Measurements from ENCODE around the gene TLR1.

DNA sequence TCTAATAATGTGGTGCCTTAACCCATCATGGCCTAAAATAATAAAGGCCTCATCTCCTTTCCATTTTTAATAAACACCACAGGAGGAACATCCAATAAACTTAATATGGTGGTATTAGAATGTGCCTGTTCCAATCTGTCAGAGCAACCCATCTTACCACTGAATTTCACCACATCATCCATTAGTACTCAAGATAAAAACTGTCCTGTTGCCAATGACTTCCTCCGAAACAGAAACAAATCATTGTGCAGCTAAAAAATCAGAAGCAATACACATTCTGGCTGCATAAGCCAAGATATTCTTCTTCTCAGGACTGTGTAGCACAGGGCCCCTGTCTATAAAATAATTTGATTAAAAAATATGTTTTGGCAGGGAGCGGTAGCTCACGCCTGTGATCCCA, 40.3 kb downstream of the TLR1 start:
- no peak for TF ChIP-seq ISL1 (CRISPR knock-in tag; IDR thresholded peaks at IDR 0.05)
- TF ChIP-seq, protein P1, sequence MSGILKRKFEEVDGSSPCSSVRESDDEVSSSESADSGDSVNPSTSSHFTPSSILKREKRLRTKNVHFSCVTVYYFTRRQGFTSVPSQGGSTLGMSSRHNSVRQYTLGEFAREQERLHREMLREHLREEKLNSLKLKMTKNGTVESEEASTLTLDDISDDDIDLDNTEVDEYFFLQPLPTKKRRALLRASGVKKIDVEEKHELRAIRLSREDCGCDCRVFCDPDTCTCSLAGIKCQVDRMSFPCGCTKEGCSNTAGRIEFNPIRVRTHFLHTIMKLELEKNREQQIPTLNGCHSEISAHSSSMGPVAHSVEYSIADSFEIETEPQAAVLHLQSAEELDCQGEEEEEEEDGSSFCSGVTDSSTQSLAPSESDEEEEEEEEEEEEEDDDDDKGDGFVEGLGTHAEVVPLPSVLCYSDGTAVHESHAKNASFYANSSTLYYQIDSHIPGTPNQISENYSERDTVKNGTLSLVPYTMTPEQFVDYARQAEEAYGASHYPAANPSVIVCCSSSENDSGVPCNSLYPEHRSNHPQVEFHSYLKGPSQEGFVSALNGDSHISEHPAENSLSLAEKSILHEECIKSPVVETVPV (CRISPR knock-in tag; IDR thresholded peaks at IDR 0.05), result no peak
- TF ChIP-seq OSR1 (CRISPR knock-in tag; IDR thresholded peaks at IDR 0.05), result no peak
- TF ChIP-seq, protein P2, sequence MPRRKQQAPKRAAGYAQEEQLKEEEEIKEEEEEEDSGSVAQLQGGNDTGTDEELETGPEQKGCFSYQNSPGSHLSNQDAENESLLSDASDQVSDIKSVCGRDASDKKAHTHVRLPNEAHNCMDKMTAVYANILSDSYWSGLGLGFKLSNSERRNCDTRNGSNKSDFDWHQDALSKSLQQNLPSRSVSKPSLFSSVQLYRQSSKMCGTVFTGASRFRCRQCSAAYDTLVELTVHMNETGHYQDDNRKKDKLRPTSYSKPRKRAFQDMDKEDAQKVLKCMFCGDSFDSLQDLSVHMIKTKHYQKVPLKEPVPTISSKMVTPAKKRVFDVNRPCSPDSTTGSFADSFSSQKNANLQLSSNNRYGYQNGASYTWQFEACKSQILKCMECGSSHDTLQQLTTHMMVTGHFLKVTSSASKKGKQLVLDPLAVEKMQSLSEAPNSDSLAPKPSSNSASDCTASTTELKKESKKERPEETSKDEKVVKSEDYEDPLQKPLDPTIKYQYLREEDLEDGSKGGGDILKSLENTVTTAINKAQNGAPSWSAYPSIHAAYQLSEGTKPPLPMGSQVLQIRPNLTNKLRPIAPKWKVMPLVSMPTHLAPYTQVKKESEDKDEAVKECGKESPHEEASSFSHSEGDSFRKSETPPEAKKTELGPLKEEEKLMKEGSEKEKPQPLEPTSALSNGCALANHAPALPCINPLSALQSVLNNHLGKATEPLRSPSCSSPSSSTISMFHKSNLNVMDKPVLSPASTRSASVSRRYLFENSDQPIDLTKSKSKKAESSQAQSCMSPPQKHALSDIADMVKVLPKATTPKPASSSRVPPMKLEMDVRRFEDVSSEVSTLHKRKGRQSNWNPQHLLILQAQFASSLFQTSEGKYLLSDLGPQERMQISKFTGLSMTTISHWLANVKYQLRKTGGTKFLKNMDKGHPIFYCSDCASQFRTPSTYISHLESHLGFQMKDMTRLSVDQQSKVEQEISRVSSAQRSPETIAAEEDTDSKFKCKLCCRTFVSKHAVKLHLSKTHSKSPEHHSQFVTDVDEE (CRISPR knock-in tag; IDR thresholded peaks at IDR 0.05), result no peak
- TF ChIP-seq, protein P3, sequence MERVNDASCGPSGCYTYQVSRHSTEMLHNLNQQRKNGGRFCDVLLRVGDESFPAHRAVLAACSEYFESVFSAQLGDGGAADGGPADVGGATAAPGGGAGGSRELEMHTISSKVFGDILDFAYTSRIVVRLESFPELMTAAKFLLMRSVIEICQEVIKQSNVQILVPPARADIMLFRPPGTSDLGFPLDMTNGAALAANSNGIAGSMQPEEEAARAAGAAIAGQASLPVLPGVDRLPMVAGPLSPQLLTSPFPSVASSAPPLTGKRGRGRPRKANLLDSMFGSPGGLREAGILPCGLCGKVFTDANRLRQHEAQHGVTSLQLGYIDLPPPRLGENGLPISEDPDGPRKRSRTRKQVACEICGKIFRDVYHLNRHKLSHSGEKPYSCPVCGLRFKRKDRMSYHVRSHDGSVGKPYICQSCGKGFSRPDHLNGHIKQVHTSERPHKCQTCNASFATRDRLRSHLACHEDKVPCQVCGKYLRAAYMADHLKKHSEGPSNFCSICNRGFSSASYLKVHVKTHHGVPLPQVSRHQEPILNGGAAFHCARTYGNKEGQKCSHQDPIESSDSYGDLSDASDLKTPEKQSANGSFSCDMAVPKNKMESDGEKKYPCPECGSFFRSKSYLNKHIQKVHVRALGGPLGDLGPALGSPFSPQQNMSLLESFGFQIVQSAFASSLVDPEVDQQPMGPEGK (CRISPR knock-in tag; IDR thresholded peaks at IDR 0.05; ENCODE audit: borderline replicate concordance), result no peak
- TF ChIP-seq ZFP30 (CRISPR knock-in tag; IDR thresholded peaks at IDR 0.05), result no peak
- TF ChIP-seq ZNF70 (CRISPR knock-in tag; IDR thresholded peaks at IDR 0.05), result no peak
- no peak for TF ChIP-seq ZFP3 (CRISPR knock-in tag; IDR thresholded peaks at IDR 0.05)
- no peak for TF ChIP-seq ARNTL (CRISPR knock-in tag; IDR thresholded peaks at IDR 0.05; ENCODE audit: borderline replicate concordance, low read depth)
- TF ChIP-seq, protein P4, sequence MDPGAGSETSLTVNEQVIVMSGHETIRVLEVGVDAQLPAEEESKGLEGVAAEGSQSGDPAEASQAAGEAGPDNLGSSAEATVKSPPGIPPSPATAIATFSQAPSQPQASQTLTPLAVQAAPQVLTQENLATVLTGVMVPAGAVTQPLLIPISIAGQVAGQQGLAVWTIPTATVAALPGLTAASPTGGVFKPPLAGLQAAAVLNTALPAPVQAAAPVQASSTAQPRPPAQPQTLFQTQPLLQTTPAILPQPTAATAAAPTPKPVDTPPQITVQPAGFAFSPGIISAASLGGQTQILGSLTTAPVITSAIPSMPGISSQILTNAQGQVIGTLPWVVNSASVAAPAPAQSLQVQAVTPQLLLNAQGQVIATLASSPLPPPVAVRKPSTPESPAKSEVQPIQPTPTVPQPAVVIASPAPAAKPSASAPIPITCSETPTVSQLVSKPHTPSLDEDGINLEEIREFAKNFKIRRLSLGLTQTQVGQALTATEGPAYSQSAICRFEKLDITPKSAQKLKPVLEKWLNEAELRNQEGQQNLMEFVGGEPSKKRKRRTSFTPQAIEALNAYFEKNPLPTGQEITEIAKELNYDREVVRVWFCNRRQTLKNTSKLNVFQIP (CRISPR knock-in tag; IDR thresholded peaks at IDR 0.05; ENCODE audit: borderline replicate concordance, low read depth), result no peak
- TF ChIP-seq ESRRG (CRISPR knock-in tag; IDR thresholded peaks at IDR 0.05), result no peak
- TF ChIP-seq ZNF565 (CRISPR knock-in tag; conservative IDR thresholded peaks at IDR 0.05; ENCODE audit: low read depth), result no peak
- no peak for TF ChIP-seq SNAI2 (CRISPR knock-in tag; IDR thresholded peaks at IDR 0.05)

All from SK-N-SH treated with all-trans-retinoic acid at 6 μM for 48 hours (cell line).